OCI-LY3 (cell line): ENCODE data around the gene GNAO1.

Experiments used
- H2AFZ ChIP-seq: fragments of 200-600, 300-600 bp; shearing (Covaris generic); 2 replicates; pipeline ENCODE4 v1.6.0; 2014; ENCODE audit warnings: antibody characterized with exemption, low read depth, low read length
- H3K27ac ChIP-seq: fragments of 200-600, 300-600 bp; sonication (generic); 2 replicates; pipeline ENCODE4 v1.5.1; 2014; ENCODE audit warnings: mild to moderate bottlenecking, low read length, moderate library complexity, mixed read lengths
- H3K27me3 ChIP-seq: fragments of 200-600, 300-600 bp; sonication (generic); 2 replicates; pipeline ENCODE4 v1.6.1; 2014; ENCODE audit warnings: low read depth, low read length, mixed read lengths
- H3K36me3 ChIP-seq: fragments of 200-600, 300-600 bp; sonication (generic); replicated peaks from 2 replicates; pipeline ENCODE3; 2014; ENCODE audit warnings: low read depth, low read length, mixed read lengths
- H3K4me1 ChIP-seq: fragments of 300-600, 200-600 bp; sonication (generic); 2 replicates; pipeline ENCODE4 v1.6.1; 2014; ENCODE audit warnings: low read length, mixed read lengths
- H3K4me2 ChIP-seq: fragments of 200-600, 300-600 bp; sonication (generic); 2 replicates; pipeline ENCODE4 v1.6.1; 2014; ENCODE audit warnings: low read length, mixed read lengths
- H3K4me3 ChIP-seq: fragments of 300-600, 200-600 bp; sonication (generic); 2 replicates; pipeline ENCODE4 v1.5.1; 2014; ENCODE audit warnings: antibody characterized with exemption, mild to moderate bottlenecking, low read length, moderate library complexity
- H3K79me2 ChIP-seq: fragments of 300-600, 200-600 bp; shearing (Covaris generic); 2 replicates; pipeline ENCODE4 v1.6.1; 2014; ENCODE audit warnings: mild to moderate bottlenecking, low read length, mixed read lengths
- H3K9ac ChIP-seq: fragments of 300-600, 200-600 bp; shearing (Covaris generic); 2 replicates; pipeline ENCODE4 v1.6.0; 2014; ENCODE audit warnings: mild to moderate bottlenecking, low read length, moderate library complexity
- H3K9me3 ChIP-seq: fragments of 200-600, 300-600 bp; shearing (Covaris generic); 2 replicates; pipeline ENCODE4 v1.6.1; 2014; ENCODE audit warnings: low read length, mixed read lengths; ENCODE audit not compliant: insufficient read depth
- H4K20me1 ChIP-seq: fragments of 200-600, 300-600 bp; sonication (generic); 2 replicates; pipeline ENCODE4 v1.6.1; 2016; ENCODE audit warnings: low read length, mixed read lengths; ENCODE audit not compliant: insufficient read depth
- EZH2phosphoT487 ChIP-seq: fragments of 200-600 bp; shearing (Covaris generic); IDR thresholded peaks from 2 replicates; pipeline ENCODE4 v1.6.1; 2018; ENCODE audit warnings: antibody characterized with exemption, mixed run types, low read depth
- TF ChIP-seq, protein P1 (sequence below): fragments of 200-600, 300-600 bp; sonication (generic); IDR thresholded peaks from 2 replicates; pipeline ENCODE4 v1.5.1; 2014; ENCODE audit warnings: antibody characterized with exemption, low read length, low read depth

The GNAO1 gene

DNA sequence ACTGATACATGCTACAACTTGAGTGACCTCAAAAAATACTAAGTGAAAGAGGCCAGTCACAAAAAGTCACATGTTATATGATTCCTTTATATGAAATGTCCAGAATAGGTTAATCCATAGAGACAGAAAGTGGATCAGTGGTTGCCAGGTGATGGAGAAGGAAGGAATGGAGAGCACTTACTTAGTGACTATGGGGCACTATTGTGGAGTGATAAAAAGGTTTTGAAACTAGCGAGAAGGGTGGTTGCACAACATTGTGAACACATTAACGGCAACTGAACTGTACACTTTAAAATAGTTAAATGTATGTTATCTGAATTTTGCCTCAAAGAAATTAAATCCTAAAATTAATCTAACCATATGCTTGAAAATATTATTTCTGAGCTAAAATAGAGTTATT lies 208.2 kb downstream of the GNAO1 start:
- Histone ChIP-seq H3K9me3 (no peaks in the 10 kb centered on the region), H3K4me1 (no peaks in the 10 kb centered on the region), H3K9ac (no peak overlapping the region), H3K4me3 (no peak overlapping the region), H3K79me2 (no peaks in the 10 kb centered on the region), H2AFZ (no peak overlapping the region), H4K20me1 (no peaks in the 10 kb centered on the region; the same call in 1 of the 2 replicates), H3K27ac (no peak overlapping the region), H3K27me3 (no peaks in the 10 kb centered on the region), H3K36me3 (peaks cover 27% of the 10 kb centered on the region), H3K4me2 (no peak overlapping the region)
- TF ChIP-seq, protein P1, sequence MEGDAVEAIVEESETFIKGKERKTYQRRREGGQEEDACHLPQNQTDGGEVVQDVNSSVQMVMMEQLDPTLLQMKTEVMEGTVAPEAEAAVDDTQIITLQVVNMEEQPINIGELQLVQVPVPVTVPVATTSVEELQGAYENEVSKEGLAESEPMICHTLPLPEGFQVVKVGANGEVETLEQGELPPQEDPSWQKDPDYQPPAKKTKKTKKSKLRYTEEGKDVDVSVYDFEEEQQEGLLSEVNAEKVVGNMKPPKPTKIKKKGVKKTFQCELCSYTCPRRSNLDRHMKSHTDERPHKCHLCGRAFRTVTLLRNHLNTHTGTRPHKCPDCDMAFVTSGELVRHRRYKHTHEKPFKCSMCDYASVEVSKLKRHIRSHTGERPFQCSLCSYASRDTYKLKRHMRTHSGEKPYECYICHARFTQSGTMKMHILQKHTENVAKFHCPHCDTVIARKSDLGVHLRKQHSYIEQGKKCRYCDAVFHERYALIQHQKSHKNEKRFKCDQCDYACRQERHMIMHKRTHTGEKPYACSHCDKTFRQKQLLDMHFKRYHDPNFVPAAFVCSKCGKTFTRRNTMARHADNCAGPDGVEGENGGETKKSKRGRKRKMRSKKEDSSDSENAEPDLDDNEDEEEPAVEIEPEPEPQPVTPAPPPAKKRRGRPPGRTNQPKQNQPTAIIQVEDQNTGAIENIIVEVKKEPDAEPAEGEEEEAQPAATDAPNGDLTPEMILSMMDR, result no peak
- no peak for TF ChIP-seq EZH2phosphoT487

DNA sequence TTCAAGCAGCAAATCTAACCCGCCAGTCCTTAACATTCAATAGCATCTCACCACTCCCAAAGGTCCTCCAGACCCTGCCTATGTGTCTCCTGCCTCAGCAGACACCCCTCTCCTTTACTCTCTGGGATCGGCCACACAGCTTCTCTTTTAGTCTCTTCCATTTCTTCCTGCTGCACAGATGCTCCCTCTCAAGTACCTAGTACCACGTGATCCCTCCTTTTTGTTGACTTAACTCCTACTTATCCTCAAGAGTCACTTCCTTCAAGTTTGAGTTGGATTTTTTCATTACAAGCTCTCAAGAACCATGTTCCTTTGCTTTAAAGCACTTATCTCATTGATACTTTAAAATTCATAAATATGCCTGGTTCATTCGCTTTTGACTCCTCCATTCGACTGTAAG lies 209.2 kb downstream of the GNAO1 start:
- H3K36me3 ChIP-seq, result peaks cover 33% of the 10 kb centered on the region
- H3K79me2 ChIP-seq, result no peaks in the 10 kb centered on the region
- H3K4me2 ChIP-seq, result no peak overlapping the region
- no peak for TF ChIP-seq EZH2phosphoT487
- TF ChIP-seq, protein P1, result no peak
- H3K27ac ChIP-seq, result no peak overlapping the region
- no peak overlapping the region for H3K9ac ChIP-seq
- H3K4me1 ChIP-seq, result no peaks in the 10 kb centered on the region
- no peak overlapping the region for H3K4me3 ChIP-seq
- H4K20me1 ChIP-seq, result no peaks in the 10 kb centered on the region; the same call in 1 of the 2 replicates
- H3K9me3 ChIP-seq, result no peaks in the 10 kb centered on the region
- no peaks in the 10 kb centered on the region for H3K27me3 ChIP-seq
- H2AFZ ChIP-seq, result no peak overlapping the region

DNA sequence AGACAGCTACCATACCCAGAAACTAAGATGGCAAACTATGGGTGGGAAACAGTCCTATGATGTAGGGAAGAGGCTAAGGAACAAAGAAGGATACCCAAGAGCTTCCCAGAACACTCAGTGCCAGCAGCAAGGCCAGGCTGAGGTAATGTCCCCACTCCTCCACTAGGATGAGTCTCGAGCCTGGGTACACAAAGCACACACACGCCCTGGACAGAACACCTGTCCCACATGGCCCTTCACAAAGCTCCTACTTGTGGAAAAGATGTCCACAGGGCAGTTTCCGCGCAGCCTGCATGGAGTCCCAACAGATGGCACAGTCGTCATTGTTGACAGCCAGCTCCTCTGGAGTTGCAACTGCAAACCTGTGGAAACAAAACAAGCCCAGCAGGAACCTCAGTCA lies 210.2 kb downstream of the GNAO1 start:
- Histone ChIP-seq H3K9ac (no peak overlapping the region), H3K9me3 (no peaks in the 10 kb centered on the region), H3K4me2 (no peak overlapping the region), H3K79me2 (no peaks in the 10 kb centered on the region), H3K4me1 (no peaks in the 10 kb centered on the region), H3K4me3 (no peak overlapping the region), H3K27me3 (no peaks in the 10 kb centered on the region), H3K36me3 (peaks cover 33% of the 10 kb centered on the region), H4K20me1 (no peaks in the 10 kb centered on the region; the same call in 1 of the 2 replicates), H3K27ac (no peak overlapping the region), H2AFZ (no peak overlapping the region)
- TF ChIP-seq, protein P1, result peak; percentile 23
- no peak for TF ChIP-seq EZH2phosphoT487

DNA sequence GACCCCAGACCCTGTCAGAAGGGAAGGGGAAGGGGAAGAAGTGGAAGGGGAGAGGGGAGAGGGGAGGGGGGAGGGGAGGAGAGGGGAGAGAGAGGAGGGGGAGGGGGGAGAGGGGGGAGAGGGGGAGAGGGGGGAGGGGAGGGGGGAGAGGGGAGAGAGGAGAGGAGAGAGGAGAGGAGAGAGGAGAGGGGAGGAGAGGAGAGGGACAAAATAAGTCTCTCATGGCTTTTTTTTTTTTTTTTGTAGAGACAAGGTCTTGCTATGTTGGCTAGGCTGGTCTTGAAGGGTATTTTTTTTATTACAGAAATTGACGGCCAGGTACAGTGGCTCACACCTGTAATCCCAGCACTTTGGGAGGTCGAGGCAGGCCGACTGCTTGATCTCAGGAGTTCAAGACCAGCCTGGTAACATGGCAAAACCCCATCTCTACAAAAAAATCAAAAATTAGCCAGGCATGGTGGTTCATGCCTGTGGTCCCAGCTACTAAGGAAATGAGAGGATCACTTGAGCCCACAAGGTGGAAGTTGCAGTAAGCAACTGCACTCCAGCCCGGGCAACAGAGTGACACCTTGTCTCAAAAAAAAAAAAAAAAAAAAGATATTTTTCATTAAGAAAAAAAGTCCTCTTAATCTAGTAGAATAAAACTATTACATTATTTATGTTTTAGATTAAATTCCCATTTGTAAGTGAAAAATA lies 214.8 kb downstream of the GNAO1 start:
- Histone ChIP-seq H3K79me2 (peaks cover 12% of the 10 kb centered on the region), H3K4me1 (no peaks in the 10 kb centered on the region), H3K27me3 (no peaks in the 10 kb centered on the region), H3K9me3 (no peaks in the 10 kb centered on the region), H3K27ac (no peak overlapping the region), H3K4me2 (no peak overlapping the region), H3K36me3 (peaks cover 51% of the 10 kb centered on the region), H2AFZ (no peak overlapping the region), H4K20me1 (peaks cover 13% of the 10 kb centered on the region; the same call in 1 of the 2 replicates), H3K4me3 (no peak overlapping the region), H3K9ac (no peak overlapping the region)
- no peak for TF ChIP-seq EZH2phosphoT487
